ENCODE measurements around the gene CAPN9.
"Not testable (repeated sequence)": the region's sequence is repeated elsewhere in the genome, so short reads cannot be mapped to it uniquely, and the experiment has no call there.

Gene CAPN9

GRCh38 chr1:230706887-230707731 is 40.1 kb upstream of the CAPN9 start:
- peaks cover 7% of the 10 kb centered on the region for H3K27me3 Mint-ChIP-seq

GRCh38 chr1:230707732-230708630 is 39.2 kb upstream of the CAPN9 start:
- Mint-ChIP-seq H3K36me3 (no peaks in the 10 kb centered on the region), H3K4me1 (ENCODE audit: low read depth) (no peaks in the 10 kb centered on the region), H3K27ac (no peak overlapping the region), H3K27me3 (peaks cover 10% of the 10 kb centered on the region), H3K4me3 (no peak overlapping the region), H3K9me3 (ENCODE audit: low read depth) (no peaks in the 10 kb centered on the region)

More at GRCh38 chr1:230706887-230707731, 40.1 kb upstream of the CAPN9 start:
- Mint-ChIP-seq H3K27ac (no peak overlapping the region), H3K4me1 (ENCODE audit: low read depth) (no peaks in the 10 kb centered on the region), H3K4me3 (no peak overlapping the region), H3K9me3 (ENCODE audit: low read depth) (no peaks in the 10 kb centered on the region), H3K36me3 (no peaks in the 10 kb centered on the region)

- no peaks in the 10 kb centered on the region for H3K36me3 Mint-ChIP-seq
- H3K27me3 Mint-ChIP-seq, result peaks cover 11% of the 10 kb centered on the region
- no peaks in the 10 kb centered on the region for H3K9me3 Mint-ChIP-seq (ENCODE audit: low read depth)
- no peaks in the 10 kb centered on the region for H3K4me1 Mint-ChIP-seq (ENCODE audit: low read depth)
- no peak overlapping the region for H3K4me3 Mint-ChIP-seq
- no peak overlapping the region for H3K27ac Mint-ChIP-seq
Observed at GRCh38 chr1:230708631-230709580, 38.3 kb upstream of the CAPN9 start.

- Mint-ChIP-seq H3K9me3 (ENCODE audit: low read depth) (no peaks in the 10 kb centered on the region), H3K36me3 (no peaks in the 10 kb centered on the region), H3K27ac (no peak overlapping the region), H3K4me3 (no peak overlapping the region), H3K27me3 (peaks cover 11% of the 10 kb centered on the region), H3K4me1 (ENCODE audit: low read depth) (no peaks in the 10 kb centered on the region)
Observed at GRCh38 chr1:230709619-230710542, 37.3 kb upstream of the CAPN9 start.

GRCh38 chr1:230710543-230710904 is 36.7 kb upstream of the CAPN9 start:
- Mint-ChIP-seq H3K36me3 (no peaks in the 10 kb centered on the region), H3K9me3 (ENCODE audit: low read depth) (no peaks in the 10 kb centered on the region), H3K27ac (no peak overlapping the region), H3K4me3 (no peak overlapping the region), H3K27me3 (peaks cover 11% of the 10 kb centered on the region), H3K4me1 (ENCODE audit: low read depth) (no peaks in the 10 kb centered on the region)

GRCh38 chr1:230711245-230711644 is 35.9 kb upstream of the CAPN9 start:
- Mint-ChIP-seq H3K4me1 (ENCODE audit: low read depth) (no peaks in the 10 kb centered on the region), H3K36me3 (peaks cover 2% of the 10 kb centered on the region), H3K9me3 (ENCODE audit: low read depth) (no peaks in the 10 kb centered on the region), H3K27me3 (peaks cover 11% of the 10 kb centered on the region), H3K4me3 (no peak overlapping the region), H3K27ac (no peak overlapping the region)

GRCh38 chr1:230712470-230712942 is 34.7 kb upstream of the CAPN9 start:
- Mint-ChIP-seq H3K36me3 (peaks cover 2% of the 10 kb centered on the region), H3K27me3 (peaks cover 9% of the 10 kb centered on the region), H3K4me1 (ENCODE audit: low read depth) (no peaks in the 10 kb centered on the region), H3K4me3 (no peak overlapping the region), H3K27ac (no peak overlapping the region), H3K9me3 (ENCODE audit: low read depth) (peaks cover 3% of the 10 kb centered on the region)

GRCh38 chr1:230713138-230713537 is 34.0 kb upstream of the CAPN9 start:
- H3K4me3 Mint-ChIP-seq, result no peak overlapping the region
- no peaks in the 10 kb centered on the region for H3K4me1 Mint-ChIP-seq (ENCODE audit: low read depth)
- peaks cover 7% of the 10 kb centered on the region for H3K27me3 Mint-ChIP-seq
- peaks cover 2% of the 10 kb centered on the region for H3K36me3 Mint-ChIP-seq
- H3K27ac Mint-ChIP-seq, result no peak overlapping the region
- peaks cover 3% of the 10 kb centered on the region for H3K9me3 Mint-ChIP-seq (ENCODE audit: low read depth)

GRCh38 chr1:230713547-230713914 is 33.7 kb upstream of the CAPN9 start:
- Mint-ChIP-seq H3K9me3 (ENCODE audit: low read depth) (peaks cover 3% of the 10 kb centered on the region), H3K27ac (no peak overlapping the region), H3K4me1 (ENCODE audit: low read depth) (no peaks in the 10 kb centered on the region), H3K36me3 (peaks cover 2% of the 10 kb centered on the region), H3K27me3 (peaks cover 6% of the 10 kb centered on the region), H3K4me3 (no peak overlapping the region)

- Mint-ChIP-seq H3K27me3 (peaks cover 6% of the 10 kb centered on the region), H3K4me3 (no peak within 1 kb of the TSS), H3K4me1 (ENCODE audit: low read depth) (no peaks in the 10 kb centered on the region), H3K27ac (no peak within 1 kb of the TSS), H3K9me3 (ENCODE audit: low read depth) (peaks cover 3% of the 10 kb centered on the region), H3K36me3 (peaks cover 2% of the 10 kb centered on the region)
Observed at GRCh38 chr1:230713915-230714764, 33.0 kb upstream of the CAPN9 start, which contains the start of gene AGT. TSS of gene AGT (minus strand) at chr1:230714122. CDS start at chr1:230710823, 3,299 bp downstream.

- Mint-ChIP-seq H3K4me1 (ENCODE audit: low read depth) (no peaks in the 10 kb centered on the region), H3K9me3 (ENCODE audit: low read depth) (peaks cover 3% of the 10 kb centered on the region), H3K27me3 (peaks cover 6% of the 10 kb centered on the region)
Observed at GRCh38 chr1:230715510-230715909, 31.7 kb upstream of the CAPN9 start.

GRCh38 chr1:230716453-230716852 is 30.7 kb upstream of the CAPN9 start:
- H3K4me1 Mint-ChIP-seq (ENCODE audit: low read depth); H3K4me3 Mint-ChIP-seq; H3K9me3 Mint-ChIP-seq (ENCODE audit: low read depth); H3K27ac Mint-ChIP-seq; H3K36me3 Mint-ChIP-seq; H3K27me3 Mint-ChIP-seq: not testable (repeated sequence)

More at GRCh38 chr1:230715510-230715909, 31.7 kb upstream of the CAPN9 start:
- H3K36me3 Mint-ChIP-seq, result peaks cover 2% of the 10 kb centered on the region
- no peak overlapping the region for H3K27ac Mint-ChIP-seq
- H3K4me3 Mint-ChIP-seq, result no peak overlapping the region

GRCh38 chr1:230717251-230717650 is 29.9 kb upstream of the CAPN9 start:
- Mint-ChIP-seq H3K36me3 (peaks cover 5% of the 10 kb centered on the region), H3K9me3 (ENCODE audit: low read depth) (peaks cover 3% of the 10 kb centered on the region), H3K4me1 (ENCODE audit: low read depth) (no peaks in the 10 kb centered on the region), H3K4me3 (no peak overlapping the region), H3K27me3 (peaks cover 6% of the 10 kb centered on the region), H3K27ac (no peak overlapping the region)

Data from activated naive CD8-positive, alpha-beta T cell (primary cell).